Hepatocyte (in vitro differentiated cells): ENCODE data around the gene SLC22A9.
"Not testable (repeated sequence)": the region's sequence is repeated elsewhere in the genome, so short reads cannot be mapped to it uniquely, and the experiment has no call there.

Experiments used
- CTCF ChIP-seq: fragments of 200-600 bp; sonication (generic); IDR thresholded peaks from 2 replicates; pipeline ENCODE4 v1.5.1; 2016; ENCODE audit warnings: antibody characterized with exemption, mild to moderate bottlenecking; ENCODE audit not compliant: poor library complexity
- EZH2phosphoT487 ChIP-seq: fragments of 200-600 bp; sonication (generic); IDR thresholded peaks from one replicate; pipeline ENCODE4 v1.6.1; 2018; ENCODE audit warnings: antibody characterized with exemption, mild to moderate bottlenecking, low read depth, moderate library complexity; ENCODE audit not compliant: unreplicated experiment, severe bottlenecking

GRCh38 chr11:63435831-63436230, 66.2 kb downstream of the SLC22A9 start:
- TF ChIP-seq CTCF, EZH2phosphoT487: not testable (repeated sequence)
